IPS-18c (cell line): Measurements from ENCODE around the gene RGS6.

Experiments
- H3K4me3 ChIP-seq: 2 replicates; pipeline ENCODE4 v1.7.0; 2013; ENCODE audit warnings: low read depth, mild to moderate bottlenecking, low read length, moderate library complexity; ENCODE audit not compliant: insufficient read depth
- H3K9me3 ChIP-seq: one replicate; pipeline ENCODE4 v1.6.1; 2013; ENCODE audit warnings: mild to moderate bottlenecking, low read length, moderate library complexity; ENCODE audit not compliant: control insufficient read depth, insufficient read depth

Gene RGS6

DNA sequence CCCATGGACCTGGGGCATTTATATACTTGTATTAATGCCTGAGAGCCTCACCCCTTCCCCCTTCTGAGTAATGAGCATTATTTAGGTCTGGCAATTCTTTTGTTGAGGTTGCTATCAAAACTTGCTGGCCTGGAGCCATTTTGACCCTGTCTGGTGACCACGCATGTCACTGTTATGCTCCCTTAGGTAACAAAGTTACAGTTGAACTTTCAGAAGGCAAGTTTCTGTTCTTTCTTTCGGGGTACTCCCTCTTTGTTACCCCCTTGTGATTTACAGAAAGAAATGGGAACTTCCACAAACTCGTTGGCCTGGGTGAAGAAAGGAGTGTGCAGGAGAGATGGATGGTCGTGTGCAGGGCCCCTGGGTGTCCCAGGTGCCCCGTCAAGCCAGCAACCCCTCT, 656.3 kb downstream of the RGS6 start:
- Histone ChIP-seq H3K4me3 (no peak overlapping the region), H3K9me3 (no peaks in the 10 kb centered on the region)

DNA sequence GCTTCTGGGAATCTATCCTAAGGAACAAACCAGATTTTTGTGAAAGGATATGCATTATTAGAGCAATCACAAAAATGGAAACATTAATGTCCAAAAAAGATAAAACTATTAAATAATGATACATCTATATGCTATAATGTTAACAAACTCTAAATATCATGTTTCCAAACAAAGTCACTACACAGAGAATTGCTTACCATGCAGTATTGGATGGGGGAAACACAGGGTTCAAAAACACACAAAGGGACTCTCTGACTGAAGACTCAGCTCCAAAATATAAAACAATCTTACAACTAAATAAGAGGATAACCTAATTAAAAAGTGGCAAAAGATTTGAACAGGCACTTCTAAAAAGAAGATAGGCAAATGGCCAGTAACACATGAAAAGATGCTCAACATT, 657.4 kb downstream of the RGS6 start:
- H3K4me3 ChIP-seq: no peak overlapping the region

DNA sequence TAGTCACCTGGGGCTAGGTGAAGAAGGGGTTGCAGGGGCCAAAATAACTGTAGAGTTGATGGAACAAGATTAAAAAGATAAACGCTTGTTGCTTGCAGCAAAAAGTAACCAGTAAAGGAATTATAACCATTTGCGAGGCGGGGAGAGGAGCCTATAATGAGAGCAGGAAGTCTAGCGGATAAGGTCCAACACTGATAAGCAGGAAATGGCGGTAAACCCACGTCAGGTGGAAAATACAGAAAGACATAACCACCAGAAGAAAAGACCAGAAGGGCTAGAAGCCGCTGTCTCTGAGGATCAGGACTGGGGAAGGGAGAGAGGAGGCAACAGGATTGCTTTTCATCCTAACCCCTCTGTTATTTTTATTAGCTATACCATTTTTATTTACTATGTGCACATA, 658.3 kb downstream of the RGS6 start:
- no peak overlapping the region for H3K4me3 ChIP-seq
- H3K9me3 ChIP-seq: no peaks in the 10 kb centered on the region

More for the DNA sequence above, 657.4 kb downstream of the RGS6 start:
- no peaks in the 10 kb centered on the region for H3K9me3 ChIP-seq

DNA sequence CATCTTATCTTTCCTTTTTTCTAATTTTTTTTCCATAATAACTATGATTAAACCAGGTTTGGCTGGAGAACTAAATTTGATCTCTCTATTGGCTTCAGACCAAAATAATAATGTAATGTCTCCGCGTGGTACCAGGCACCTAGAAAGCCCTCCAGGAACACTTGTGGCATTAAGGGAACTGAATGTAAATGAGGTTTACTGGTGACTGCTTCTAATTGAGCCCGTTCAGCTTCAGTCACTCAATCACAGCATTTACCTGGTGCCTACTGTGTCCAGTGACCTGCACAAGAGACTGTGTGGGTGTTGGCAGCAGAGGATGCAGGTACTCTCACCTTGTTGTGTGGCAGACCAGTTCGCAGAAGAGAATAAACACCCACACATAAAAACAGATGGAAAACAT, 659.2 kb downstream of the RGS6 start:
- Histone ChIP-seq H3K4me3 (no peak overlapping the region), H3K9me3 (no peaks in the 10 kb centered on the region)

DNA sequence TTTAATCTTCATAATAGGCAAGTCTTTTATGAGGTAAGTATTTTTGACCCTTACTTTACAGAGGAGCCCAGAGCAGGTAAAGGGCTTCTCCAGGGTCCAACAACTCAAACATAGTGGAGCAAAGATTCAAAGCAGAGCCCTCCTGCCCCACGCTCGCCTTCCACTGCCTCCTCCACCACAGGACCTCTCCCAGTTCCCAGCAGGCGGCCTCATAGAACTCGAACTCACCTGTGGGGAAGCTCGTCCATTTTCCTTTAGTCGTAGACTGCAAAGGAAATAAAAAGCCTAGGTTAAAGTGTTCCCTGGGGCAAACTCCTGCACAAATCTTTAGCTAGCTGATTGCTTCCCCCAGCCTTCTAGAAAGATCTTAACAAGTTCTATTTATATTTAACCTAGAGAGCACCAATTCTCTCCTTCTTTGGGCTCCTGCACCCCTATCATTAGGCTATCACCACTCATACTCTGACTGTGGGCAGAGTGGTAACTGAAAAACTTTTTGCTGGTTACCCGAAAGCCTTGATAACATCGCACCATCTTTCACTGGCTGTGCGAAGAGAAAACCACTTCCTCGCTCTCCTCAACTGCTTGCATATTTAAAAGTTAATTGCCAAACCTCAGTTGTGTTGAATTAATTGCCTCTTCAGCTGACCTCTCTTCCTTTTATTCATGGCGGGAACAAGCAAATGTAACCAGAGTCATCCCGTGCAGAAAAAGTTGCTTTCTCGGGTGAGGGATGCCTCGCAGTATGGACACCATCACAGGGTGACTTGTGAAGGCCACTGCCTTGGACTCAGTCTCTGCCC, 662.1 kb downstream of the RGS6 start:
- H3K4me3 ChIP-seq: no peak overlapping the region
- H3K9me3 ChIP-seq: no peaks in the 10 kb centered on the region

DNA sequence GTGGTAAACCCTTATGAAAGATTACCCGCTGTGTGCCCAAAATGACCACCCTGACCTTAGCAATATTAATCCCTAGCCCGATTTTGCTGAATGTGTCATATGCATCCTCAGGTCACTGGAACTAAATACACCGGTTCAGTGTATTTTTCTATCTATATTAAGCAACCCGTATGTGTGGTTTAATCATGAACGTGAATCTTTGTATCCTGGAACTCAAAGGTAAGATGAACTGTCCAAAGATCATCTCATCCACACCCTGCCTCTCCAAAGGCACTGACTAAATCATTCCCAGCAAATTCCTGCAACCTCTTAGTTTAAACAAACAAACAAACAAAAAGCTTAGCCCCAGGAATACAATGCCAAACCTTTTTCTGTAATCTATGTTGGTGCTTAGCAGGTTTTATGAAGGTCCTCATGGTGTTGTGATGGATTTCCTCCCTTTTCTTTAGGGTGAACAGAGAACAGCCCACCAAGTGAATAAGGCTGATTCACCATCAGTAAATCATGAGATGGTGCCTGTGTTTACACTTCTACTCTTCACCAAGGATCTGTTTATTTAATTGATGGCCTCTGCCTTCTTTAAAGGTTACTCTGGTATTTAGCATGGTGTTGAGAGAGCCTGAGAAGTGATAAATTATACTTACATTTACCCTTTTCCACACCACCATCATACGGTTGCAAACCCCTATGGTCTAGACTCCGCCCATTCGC, 663.1 kb downstream of the RGS6 start:
- Histone ChIP-seq H3K9me3 (no peaks in the 10 kb centered on the region), H3K4me3 (no peak overlapping the region)

DNA sequence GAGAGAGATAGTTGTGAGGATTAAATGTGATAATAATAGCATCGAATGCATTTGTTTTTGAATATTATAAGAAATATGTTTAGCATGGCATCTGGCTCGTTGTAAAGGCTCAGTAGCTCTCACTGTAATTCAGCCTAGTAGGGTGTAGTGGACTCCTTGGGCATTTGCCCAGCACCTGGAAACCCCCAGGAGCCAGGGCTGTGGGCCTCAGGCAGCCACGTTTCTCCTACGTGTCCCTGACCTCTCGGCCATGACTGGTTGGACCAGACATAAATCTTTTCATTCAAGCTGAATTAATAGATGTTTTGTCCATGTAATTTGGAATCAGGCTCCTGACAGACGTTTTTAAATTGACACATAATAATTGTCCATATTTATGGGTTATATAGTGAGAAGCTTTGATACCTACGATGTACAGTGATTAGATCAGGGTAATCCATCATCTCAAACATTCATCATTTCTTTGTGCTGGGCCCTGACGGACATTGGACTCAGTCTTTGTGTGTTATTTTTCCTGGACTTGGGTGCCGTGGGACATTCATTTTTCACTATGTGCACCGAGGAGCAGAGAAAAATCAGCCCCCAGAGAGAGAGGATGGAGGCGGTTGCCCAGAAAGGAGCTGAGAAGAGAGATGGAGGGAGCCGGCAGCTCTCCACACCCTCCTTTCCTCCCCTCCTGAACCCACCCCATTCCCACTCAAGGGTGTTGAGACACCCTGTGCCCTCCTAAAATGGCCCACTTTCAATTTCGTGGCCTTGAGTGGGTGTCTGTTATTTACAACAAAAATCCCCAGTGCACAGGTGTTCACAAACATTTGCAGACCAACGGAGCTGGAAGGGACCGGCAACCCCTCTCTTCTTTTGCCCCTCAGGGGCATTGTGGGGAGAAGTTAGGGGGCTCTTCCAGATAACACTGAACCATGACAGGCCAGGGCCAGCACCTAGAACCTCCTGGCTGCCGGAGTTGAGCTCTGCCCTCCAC, 665.3 kb downstream of the RGS6 start:
- Histone ChIP-seq H3K4me3 (no peak overlapping the region), H3K9me3 (no peaks in the 10 kb centered on the region)

DNA sequence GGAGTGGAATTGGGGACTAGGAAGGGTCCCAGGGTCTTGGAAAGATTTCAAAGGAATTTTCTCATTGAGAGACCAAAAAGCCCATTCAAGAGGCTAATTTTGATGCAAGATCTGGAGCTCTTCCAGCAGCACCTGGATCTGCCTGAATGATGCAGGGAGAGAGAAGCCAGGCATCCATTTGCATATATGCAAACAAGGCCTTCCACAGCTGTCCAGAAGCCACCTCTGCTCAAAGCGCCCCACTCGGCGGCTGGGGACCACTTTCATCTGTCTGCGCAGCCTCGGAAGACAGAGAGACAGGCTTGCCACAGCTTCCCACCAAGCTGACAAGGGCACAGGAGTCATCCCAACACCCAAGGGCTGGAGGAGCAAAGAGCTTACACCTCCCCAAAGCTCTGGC, 666.1 kb downstream of the RGS6 start:
- Histone ChIP-seq H3K4me3 (no peak overlapping the region), H3K9me3 (no peaks in the 10 kb centered on the region)

DNA sequence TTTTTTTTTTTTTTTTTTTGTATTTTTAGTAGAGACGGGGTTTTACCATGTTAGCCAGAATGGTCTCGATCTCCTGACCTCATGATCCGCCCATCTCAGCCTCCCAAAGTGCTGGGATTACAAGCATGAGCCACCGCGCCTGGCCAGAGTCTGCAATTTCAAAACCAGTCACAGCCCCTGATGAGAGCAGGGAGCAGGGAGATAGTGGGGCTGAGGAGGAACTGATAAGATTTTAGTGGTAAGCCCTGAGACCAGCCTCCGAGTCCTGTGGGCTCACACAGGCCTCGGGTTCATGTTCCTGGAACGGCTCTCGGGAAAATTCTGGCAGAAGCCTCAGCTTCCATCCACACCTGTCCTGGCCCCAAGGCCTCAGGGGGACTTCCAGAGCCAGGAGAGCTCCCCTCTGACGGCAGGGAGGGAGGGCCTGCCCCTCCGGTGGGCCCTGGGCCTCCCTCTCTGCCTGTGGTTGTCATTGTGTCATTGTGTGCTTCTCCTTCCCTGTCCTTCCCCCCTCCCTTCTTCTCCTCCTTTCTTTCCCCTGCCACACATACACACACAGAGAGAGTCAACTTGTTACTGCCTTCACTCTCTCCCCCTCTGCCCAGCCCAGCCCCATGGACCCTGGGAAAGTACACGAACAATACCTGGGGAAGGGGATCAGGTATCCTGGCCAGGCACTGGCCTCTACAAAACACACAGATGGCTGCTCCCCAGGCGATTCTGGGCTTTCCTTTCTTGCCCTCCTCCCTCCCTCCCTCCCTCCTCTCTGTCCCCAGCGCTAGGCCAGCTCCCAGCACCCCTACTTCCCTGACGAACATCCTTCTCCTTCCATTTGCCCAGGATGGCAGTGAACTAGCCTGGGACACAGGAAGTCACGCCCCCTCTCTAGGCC, 667.6 kb downstream of the RGS6 start:
- H3K9me3 ChIP-seq: no peaks in the 10 kb centered on the region
- no peak overlapping the region for H3K4me3 ChIP-seq

DNA sequence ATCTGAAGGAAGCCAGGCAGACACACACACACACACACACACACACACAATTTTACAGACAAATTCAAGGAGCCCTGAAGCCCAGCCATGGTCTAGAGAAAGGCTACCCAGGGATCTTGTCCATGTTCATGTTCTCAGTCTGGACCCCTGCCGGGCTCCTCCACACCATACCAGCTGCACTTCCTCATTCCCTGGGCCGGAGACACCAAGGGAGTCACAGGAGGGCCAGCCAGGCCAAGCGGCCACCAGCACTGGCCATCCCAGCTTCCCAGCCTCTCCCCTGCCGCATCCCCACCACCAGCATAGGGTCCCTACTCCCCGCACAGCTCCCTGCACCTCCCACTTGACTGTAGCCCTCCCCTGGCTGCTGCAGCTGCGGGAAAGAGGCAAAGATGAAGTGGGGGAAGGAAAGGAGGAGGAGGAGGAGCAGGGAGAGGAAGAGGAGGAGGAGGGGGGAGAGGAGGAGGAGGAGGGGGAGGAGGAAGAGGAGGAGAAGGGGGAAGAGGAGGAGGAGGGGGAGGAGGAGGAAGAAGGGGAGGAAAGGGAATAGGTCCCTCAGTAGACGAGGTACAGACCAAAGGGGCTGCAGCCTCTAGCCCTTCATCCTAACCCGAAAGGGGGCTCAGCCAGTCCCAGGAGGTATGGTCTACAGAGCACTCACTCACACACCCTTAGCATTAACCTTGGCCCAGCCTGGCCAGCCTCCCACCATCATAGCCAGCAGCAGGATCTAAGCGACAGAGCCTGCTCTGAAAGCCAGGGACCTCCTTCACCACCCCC, 668.5 kb downstream of the RGS6 start:
- Histone ChIP-seq H3K4me3 (no peak overlapping the region; the same call in 1 of the 2 replicates), H3K9me3 (no peaks in the 10 kb centered on the region)

DNA sequence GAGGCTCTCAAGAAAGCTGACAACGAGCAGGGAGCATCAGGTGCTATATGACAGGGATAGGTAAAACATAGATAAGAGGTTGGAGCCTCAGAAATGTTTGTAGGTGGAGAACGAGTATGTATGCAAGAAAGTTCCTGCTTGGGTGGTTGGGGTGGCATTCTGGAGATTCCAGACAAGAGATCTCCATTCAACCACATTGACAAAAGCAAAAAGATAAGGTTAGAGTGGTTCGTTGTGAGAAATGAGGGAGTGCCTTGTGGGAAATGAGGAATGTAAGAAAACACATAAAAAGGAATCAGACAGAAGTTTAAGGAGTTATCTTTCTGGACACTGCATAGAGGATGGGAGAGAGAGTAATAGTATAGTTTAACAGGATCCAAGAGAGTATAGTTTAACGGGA, 671.4 kb downstream of the RGS6 start:
- H3K4me3 ChIP-seq: no peak overlapping the region
- no peaks in the 10 kb centered on the region for H3K9me3 ChIP-seq

DNA sequence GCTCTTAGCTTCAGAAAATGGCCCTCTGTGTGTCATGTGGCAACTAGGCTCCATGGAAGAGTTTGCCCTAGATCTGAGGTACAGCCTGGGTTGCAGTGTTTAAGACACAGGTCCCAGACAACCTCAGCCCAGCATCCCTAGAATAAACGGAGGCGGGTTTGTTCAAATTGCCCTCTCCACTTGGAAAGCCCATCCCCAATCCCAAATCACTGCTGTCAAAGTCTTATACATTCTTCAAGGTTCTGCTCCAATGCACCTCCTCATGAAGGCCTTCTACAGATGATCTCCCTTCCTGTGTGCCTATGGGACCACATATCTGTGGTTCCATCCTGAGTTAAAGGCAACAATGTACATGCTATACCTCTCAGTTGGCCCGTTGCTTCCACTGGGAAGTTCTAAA, 671.9 kb downstream of the RGS6 start:
- Histone ChIP-seq H3K9me3 (no peaks in the 10 kb centered on the region), H3K4me3 (no peak overlapping the region)

DNA sequence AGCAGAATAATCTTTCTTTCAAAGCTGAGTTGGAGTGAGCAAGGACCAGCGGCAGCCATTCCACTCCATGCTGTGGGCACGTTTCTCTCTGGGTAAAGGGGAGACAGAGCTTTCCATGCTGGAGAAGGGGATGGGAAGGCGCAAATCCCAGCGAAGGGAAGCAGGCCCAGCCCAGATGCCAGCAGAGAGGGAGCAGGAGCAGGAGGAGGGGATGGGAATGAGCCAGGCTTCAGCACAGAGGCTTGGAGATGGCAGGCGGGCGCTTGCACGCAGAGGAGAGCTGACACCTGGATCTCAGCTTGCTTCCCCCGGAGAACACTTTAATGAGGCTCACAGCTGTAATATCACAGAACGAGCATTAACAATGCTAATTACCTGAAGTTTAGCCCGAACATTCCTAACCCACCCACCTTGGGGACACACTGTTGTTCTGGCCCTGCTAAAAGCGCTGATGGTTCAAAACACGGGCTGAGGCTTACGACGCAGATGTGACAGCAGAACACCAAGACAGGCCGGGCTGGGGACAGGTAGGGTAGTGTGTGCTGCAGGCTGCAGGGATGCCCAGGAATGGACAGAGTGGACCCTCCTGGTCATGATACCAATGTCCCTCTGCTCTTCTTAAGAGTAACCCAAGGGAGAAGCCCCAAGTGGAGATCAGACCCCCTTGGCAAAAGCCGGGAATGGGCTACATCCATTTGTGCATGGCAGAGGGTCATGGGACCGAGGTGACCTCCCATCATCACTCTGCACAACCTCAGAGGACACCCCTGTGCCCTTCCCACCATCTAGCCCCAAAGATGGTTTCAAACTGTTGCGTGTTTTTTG, 673.1 kb downstream of the RGS6 start:
- Histone ChIP-seq H3K4me3 (no peak overlapping the region), H3K9me3 (no peaks in the 10 kb centered on the region)

DNA sequence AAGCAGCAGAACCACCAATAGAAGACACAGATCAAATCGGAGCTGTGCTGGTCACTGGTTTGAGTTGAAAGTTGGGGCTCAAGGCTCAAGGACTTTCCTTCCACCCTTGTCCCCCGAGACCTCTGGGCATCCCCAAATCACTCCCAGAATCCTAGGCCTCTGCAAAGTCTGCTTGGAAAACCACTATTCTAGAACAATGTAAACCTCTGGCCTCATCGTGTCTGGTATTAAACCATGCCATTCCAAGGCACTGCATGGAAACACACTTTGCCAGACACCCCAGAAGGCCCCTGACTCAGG, 673.6 kb downstream of the RGS6 start:
- no peak overlapping the region for H3K4me3 ChIP-seq
- no peaks in the 10 kb centered on the region for H3K9me3 ChIP-seq

DNA sequence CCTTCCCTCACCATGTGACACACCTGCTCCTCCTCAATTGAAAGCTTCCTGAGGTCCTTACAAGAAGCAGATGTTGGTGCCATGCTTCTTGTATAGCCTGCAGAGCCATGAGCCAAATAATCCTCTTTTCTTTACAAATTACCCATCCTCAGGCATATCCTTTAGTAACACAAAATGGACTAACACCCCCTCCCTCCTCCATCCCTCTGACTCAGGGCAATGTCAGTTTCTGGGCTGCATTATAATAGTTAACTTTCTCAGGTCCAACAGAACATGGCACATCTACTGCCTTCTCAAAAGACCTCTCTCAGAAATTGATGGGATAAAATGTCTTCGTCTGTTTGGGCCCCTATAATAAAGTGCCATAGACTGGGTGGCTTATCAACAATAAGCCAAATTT, 674.6 kb downstream of the RGS6 start:
- Histone ChIP-seq H3K4me3 (no peak overlapping the region), H3K9me3 (no peaks in the 10 kb centered on the region)
